ENCODE data around the gene CIAO3.

- TF ChIP-seq EP300 (IDR thresholded peaks at IDR 0.05), result no peak
- no peak for TF ChIP-seq CTCF (IDR thresholded peaks at IDR 0.05)
- TF ChIP-seq POLR2AphosphoS5 (IDR thresholded peaks at IDR 0.05), result no peak
These were observed 8.5 kb downstream of the CIAO3 start for GRCh38 chr16:732332-732731.

All from upper lobe of left lung (tissue), 4 donors.